Effector CD4-positive, alpha-beta T cell (primary cell): ENCODE results near the gene NLGN2.

Experiments
- DNase-seq: peaks from one replicate; pipeline ENCODE4 v3.0.0-alpha.2; 2020

NLGN2 gene

DNA sequence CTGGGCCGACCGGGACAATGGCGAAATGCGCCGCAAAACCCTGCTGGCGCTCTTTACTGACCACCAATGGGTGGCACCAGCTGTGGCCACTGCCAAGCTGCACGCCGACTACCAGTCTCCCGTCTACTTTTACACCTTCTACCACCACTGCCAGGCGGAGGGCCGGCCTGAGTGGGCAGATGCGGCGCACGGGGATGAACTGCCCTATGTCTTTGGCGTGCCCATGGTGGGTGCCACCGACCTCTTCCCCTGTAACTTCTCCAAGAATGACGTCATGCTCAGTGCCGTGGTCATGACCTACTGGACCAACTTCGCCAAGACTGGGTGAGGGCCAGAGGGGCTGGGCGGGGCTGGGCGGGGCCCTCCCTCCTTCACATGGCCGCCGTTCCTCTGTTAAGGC is 8.1 kb downstream of the NLGN2 start:
- no peak for DNase-seq

GRCh38 chr17:7416323-7416722 is 8.7 kb downstream of the NLGN2 start:
- DNase-seq, result no peak

GRCh38 chr17:7417056-7417655 is 9.5 kb downstream of the NLGN2 start:
- DNase-seq, result no peak

- no peak for DNase-seq
Observed at GRCh38 chr17:7418472-7419152, 11.0 kb downstream of the NLGN2 start.

GRCh38 chr17:7419819-7420610 is 12.4 kb downstream of the NLGN2 start, which contains the start of gene SPEM1:
SPEM1 (plus strand) TSS chr17:7420324; CDS start chr17:7420385, 61 bp downstream.
- DNase-seq, result no peak

GRCh38 chr17:7421186-7421585 is 13.5 kb downstream of the NLGN2 start:
- no peak for DNase-seq

- DNase-seq, result no peak
Observed at GRCh38 chr17:7423679-7424078, 16.0 kb downstream of the NLGN2 start.

DNA sequence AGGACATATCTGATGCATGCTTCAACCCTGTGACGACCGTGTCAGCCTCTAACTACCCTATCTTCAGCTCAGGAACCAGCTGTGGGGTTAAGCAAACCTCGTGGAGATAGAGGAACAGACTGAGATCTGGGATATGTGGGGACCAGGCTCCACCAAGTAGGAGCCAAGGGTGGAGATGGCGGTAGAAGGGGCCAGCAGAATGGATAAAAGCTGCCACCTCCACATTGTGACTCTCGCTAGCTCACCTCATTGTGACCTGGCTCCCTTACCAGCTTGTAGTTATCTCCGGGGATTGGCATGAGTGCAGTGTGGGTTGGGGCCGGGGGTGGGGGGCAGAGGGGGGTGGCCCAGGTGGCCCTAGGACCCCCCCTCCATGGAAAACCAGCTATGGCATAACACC is 17.7 kb downstream of the NLGN2 start, which contains the start of gene SPEM2:
SPEM2 (plus strand) TSS at position 301 of the 400 bp plus-strand sequence; CDS start at position 374, 73 bp downstream.
- DNase-seq, result no peak

- DNase-seq, result no peak
Observed at GRCh38 chr17:7425756-7426155, 18.1 kb downstream of the NLGN2 start.

DNA sequence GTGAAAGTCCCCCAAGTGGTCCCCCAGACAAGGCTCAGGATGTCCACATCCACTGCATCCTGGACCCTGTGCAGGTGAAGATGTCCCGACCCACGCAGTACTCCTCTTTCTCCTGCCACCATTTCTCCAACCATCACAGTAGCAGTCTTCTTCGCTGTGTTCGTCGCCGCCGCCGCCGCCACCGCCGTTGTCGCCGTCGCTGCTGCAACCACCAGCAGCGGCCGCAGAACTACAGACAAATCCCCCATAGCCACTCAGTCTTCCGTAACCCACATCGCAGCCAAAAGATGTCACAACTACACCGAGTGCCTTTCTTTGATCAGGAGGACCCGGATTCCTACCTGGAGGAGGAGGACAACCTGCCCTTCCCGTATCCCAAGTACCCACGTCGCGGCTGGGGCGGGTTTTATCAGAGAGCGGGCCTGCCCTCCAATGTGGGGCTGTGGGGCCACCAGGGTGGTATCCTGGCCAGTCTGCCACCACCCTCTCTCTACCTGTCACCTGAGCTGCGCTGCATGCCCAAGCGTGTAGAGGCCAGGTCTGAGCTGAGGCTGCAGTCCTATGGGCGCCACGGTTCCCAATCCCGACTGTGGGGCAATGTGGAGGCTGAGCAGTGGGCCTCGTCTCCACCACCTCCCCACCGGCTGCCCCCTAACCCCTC is 18.7 kb downstream of the NLGN2 start:
- DNase-seq, result no peak

DNA sequence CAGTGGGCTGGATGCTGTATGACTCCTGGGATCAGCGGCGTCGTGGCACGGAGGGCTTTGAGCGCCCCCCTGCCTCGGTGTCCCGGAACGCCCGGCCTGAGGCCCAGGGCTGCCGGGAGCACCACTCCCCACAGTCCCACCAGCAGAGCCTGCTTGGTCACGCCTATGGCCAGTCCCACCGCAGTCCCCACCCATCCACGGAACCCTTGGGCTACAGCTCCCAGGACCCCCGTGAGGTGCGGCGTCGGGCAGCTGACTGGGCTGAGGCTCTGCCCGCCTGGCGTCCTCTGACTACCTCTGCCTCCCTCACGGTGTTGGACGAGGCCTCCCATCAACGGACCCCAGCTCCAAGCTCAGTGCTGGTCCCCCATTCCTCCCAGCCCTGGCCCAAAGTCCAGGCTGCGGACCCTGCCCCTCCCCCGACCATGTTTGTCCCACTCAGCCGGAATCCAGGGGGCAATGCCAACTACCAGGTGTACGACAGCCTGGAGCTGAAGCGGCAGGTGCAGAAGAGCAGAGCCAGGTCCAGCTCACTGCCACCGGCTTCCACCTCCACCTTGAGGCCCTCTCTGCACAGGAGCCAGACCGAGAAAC is 19.3 kb downstream of the NLGN2 start:
- no peak for DNase-seq

DNA sequence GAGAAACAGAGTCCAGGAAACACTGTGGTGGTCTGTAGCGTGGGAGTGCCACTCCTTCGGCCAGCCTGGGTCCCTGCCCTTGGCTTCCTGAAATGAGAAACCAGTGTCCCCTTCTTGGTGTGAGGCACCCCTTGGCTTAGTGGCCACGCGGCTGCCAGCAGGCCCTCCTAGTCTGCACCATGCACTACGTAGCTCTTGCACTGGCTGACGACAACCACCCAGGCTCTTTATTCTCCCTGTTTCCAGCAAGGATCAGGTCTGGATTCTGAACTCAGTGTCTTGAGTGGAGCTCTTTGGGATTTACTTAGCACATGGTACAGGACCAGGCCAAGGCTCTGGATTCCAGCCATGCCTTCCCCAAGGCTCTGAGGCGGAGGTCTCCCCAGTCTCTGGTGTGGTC is 19.9 kb downstream of the NLGN2 start:
- no peak for DNase-seq

GRCh38 chr17:7428557-7428956 is 20.9 kb downstream of the NLGN2 start, which contains the start of gene SPEM3:
SPEM3 (plus strand) TSS chr17:7428857; CDS start chr17:7428903, 46 bp downstream.
- DNase-seq, result no peak

- DNase-seq, result no peak
Observed at GRCh38 chr17:7429722-7430121, 22.1 kb downstream of the NLGN2 start.

GRCh38 chr17:7431231-7431630 is 23.6 kb downstream of the NLGN2 start:
- DNase-seq, result no peak

- no peak for DNase-seq
Observed at GRCh38 chr17:7432296-7432695, 24.7 kb downstream of the NLGN2 start.

GRCh38 chr17:7435676-7436555 is 28.3 kb downstream of the NLGN2 start:
- DNase-seq, result peak; percentile 36

DNA sequence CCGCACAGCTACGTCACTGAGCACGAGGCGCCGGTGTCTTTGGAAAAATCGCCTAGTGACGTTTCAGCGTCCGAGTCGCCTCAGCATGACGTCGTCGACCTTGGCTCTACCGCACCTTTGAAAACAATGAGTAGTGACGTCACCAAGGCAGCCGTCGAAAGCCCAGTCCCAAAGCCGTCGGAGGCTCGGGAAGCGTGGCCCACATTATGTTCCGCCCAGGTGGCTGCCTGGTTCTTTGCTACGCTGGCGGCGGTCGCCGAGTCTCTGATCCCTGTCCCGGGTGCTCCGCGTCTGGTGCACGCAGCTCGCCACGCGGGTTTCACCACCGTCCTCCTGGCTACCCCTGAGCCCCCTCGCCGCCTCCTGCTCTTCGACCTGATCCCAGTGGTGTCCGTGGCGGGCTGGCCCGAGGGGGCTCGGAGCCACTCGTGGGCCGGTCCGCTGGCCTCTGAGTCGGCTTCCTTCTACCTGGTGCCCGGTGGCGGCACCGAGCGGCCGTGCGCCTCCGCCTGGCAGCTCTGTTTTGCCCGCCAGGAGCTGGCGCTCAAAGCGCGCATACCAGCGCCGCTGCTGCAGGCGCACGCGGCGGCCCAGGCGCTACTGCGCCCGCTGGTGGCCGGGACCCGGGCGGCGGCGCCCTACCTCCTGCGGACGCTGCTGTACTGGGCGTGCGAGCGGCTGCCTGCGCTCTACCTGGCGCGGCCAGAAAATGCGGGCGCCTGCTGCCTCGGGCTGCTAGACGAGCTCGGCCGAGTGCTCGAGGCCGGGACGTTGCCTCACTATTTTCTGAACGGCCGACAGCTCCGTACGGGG is 29.1 kb downstream of the NLGN2 start:
- DNase-seq, result peak; percentile 68

GRCh38 chr17:7437369-7437863 is 29.8 kb downstream of the NLGN2 start:
- no peak for DNase-seq

DNA sequence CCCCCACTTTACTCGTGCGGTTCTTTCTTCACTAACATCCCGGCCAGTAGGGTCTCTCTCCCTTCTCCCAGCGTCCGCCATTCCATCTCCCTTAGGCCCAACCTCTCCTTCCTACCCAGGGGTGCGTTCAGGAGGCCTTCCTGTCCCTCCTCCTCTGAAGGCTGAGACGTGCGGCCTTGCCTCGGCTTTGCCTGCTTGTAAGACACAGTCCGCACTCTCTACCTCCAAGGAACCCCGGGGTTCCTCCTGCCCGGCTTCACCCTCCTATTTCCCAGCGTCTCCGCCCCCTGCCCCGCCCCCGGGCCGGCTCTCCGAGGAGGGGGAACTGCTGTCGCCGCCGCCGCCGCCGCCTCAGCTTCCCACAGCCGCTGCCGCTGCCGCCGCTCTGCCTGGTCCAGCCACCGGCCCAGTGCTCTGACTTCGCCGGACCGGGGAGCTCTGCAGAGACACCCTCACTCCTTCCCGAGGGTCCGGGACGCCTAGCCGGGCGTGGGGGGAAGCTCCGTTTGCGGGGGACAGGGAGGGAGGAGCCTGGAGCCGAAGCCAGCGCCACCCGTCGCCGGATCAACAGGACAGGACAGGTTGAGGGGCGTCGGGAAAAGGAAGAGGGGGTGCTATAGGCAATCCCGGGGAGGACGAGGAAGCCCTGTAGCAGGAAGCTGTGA is 30.4 kb downstream of the NLGN2 start:
- DNase-seq, result peak; percentile 27
